IMR-90 (cell line): ENCODE measurements around the gene ENOX1. TPM values are rescaled to one million over a fixed set of nuclear protein-coding genes. Genes with fewer than 3 reads are reported as not detected.

ENCODE experiments used
- ATAC-seq: fragments of 200-7000 bp; cut with Tn5 transposase; 2 replicates; pipeline ENCODE4 v1.9.1; 2020; ENCODE audit warnings: low read depth, mild to moderate bottlenecking, moderate library complexity
- BruUV-seq: library from RNA; stranded (reverse); fragments of 400-500 nt; replicated peaks from 2 replicates; lab custom pipeline; 2021; lab: Mats Ljungman, UMichigan
- CTCF ChIA-PET: fragments of 300-600 bp; formaldehyde crosslinking; extraction: SDS; loops from one replicate; lab custom pipeline; 2021; ENCODE audit warnings: antibody characterized with exemption; lab: Yijun Ruan, JAX
- POLR2A ChIA-PET: fragments of 300-600 bp; sonication (Branson Sonifier 250); formaldehyde crosslinking; loops from one replicate; lab custom pipeline; 2022; ENCODE audit warnings: antibody characterized with exemption; ENCODE audit not compliant: unreplicated experiment; lab: Charles Lee
- DNase-seq: peaks from one replicate; pipeline ENCODE4 v3.0.0; 2013
- H2AFZ ChIP-seq: replicated peaks from 2 replicates; pipeline ENCODE3; 2013; ENCODE audit warnings: low read length, mild to moderate bottlenecking; ENCODE audit not compliant: poor library complexity
- H2AK5ac ChIP-seq: 2 replicates; pipeline ENCODE4 v1.6.1; 2013; ENCODE audit warnings: low read depth, low read length, inconsistent platforms
- H2AK9ac ChIP-seq: replicated peaks from 2 replicates; pipeline ENCODE3; 2013; ENCODE audit warnings: mild to moderate bottlenecking, low read depth, low read length, moderate library complexity; ENCODE audit not compliant: poor library complexity
- H2BK120ac ChIP-seq: 2 replicates; pipeline ENCODE4 v1.6.1; 2013; ENCODE audit warnings: low read depth, low read length, inconsistent platforms
- H2BK15ac ChIP-seq: 3 replicates; pipeline ENCODE4 v1.6.1; 2013; ENCODE audit warnings: low read depth, low read length, inconsistent platforms
- H2BK20ac ChIP-seq: 2 replicates; pipeline ENCODE4 v1.6.1; 2013; ENCODE audit warnings: low read depth, mild to moderate bottlenecking, inconsistent platforms, low read length, moderate library complexity
- H2BK5ac ChIP-seq: 2 replicates; pipeline ENCODE4 v1.6.1; 2013; ENCODE audit warnings: mild to moderate bottlenecking, low read depth, low read length, inconsistent platforms; ENCODE audit not compliant: poor library complexity, severe bottlenecking
- H3K14ac ChIP-seq: replicated peaks from 2 replicates; pipeline ENCODE4 v1.6.1; 2013; ENCODE audit warnings: low read depth, low read length, inconsistent platforms
- H3K18ac ChIP-seq: 2 replicates; pipeline ENCODE4 v1.6.1; 2013; ENCODE audit warnings: low read depth, low read length, control low read depth
- H3K23ac ChIP-seq: 2 replicates; pipeline ENCODE4 v1.6.1; 2013; ENCODE audit warnings: low read depth, low read length, inconsistent platforms
- H3K27ac ChIP-seq: 2 replicates; pipeline ENCODE4 v1.5.1; 2013; ENCODE audit warnings: mild to moderate bottlenecking, control low read depth, low read length; ENCODE audit not compliant: insufficient read depth
- H3K27me3 ChIP-seq: 2 replicates; pipeline ENCODE4 v1.6.1; 2013; ENCODE audit warnings: low read length; ENCODE audit not compliant: control insufficient read depth, insufficient read depth
- H3K36me3 ChIP-seq: 2 replicates; pipeline ENCODE4 v1.6.1; 2013; ENCODE audit warnings: low read length, mixed read lengths; ENCODE audit not compliant: control insufficient read depth, insufficient read depth
- H3K4ac ChIP-seq: 2 replicates; pipeline ENCODE4 v1.6.1; 2013; ENCODE audit warnings: low read depth, low read length, inconsistent platforms
- H3K4me1 ChIP-seq: 2 replicates; pipeline ENCODE4 v1.6.1; 2013; ENCODE audit warnings: low read length, mixed read lengths; ENCODE audit not compliant: control insufficient read depth, insufficient read depth
- H3K4me2 ChIP-seq: 2 replicates; pipeline ENCODE4 v1.6.1; 2013; ENCODE audit warnings: low read depth, mild to moderate bottlenecking, control low read depth, low read length, moderate library complexity
- H3K4me3 ChIP-seq: 2 replicates; pipeline ENCODE4 v1.5.1; 2013; ENCODE audit warnings: low read depth, mild to moderate bottlenecking, control low read depth, low read length, moderate library complexity; ENCODE audit not compliant: insufficient read depth
- H3K56ac ChIP-seq: 2 replicates; pipeline ENCODE4 v1.6.1; 2013; ENCODE audit warnings: low read length, inconsistent platforms; ENCODE audit not compliant: insufficient read depth; ENCODE audit errors: extremely low read depth
- H3K79me1 ChIP-seq, 2 experiments: 2 replicates each; pipeline ENCODE4 v1.6.1; 2013; ENCODE audit warnings: low read length in 2 of 2, inconsistent platforms in 1 of 2, low read depth in 1 of 2
- H3K9ac ChIP-seq: 2 replicates; pipeline ENCODE4 v1.6.1; 2013; ENCODE audit warnings: low read depth, low read length, control low read depth
- H3K9me1 ChIP-seq: 2 replicates; pipeline ENCODE4 v1.6.1; 2013; ENCODE audit warnings: low read length, inconsistent platforms; ENCODE audit not compliant: insufficient read depth
- H3K9me3 ChIP-seq: 2 replicates; pipeline ENCODE4 v1.6.1; 2013; ENCODE audit warnings: low read length; ENCODE audit not compliant: control insufficient read depth, insufficient read depth
- H4K20me1 ChIP-seq: 2 replicates; pipeline ENCODE4 v1.6.1; 2013; ENCODE audit warnings: low read length, inconsistent platforms; ENCODE audit not compliant: insufficient read depth
- H4K5ac ChIP-seq: 2 replicates; pipeline ENCODE4 v1.6.1; 2013; ENCODE audit warnings: mild to moderate bottlenecking, low read depth, low read length, control low read depth
- H4K8ac ChIP-seq, 2 experiments: 2 replicates each; pipeline ENCODE4 v1.6.1; 2013; ENCODE audit warnings: low read depth in 2 of 2, low read length in 2 of 2, control low read depth in 1 of 2, inconsistent platforms in 1 of 2
- H4K91ac ChIP-seq: 2 replicates; pipeline ENCODE4 v1.6.1; 2013; ENCODE audit warnings: low read depth, low read length, inconsistent platforms; ENCODE audit not compliant: insufficient read depth
- CHD1 ChIP-seq: IDR thresholded peaks from 2 replicates; pipeline ENCODE4 v1.6.1; 2012; ENCODE audit warnings: low read depth, low read length, improper control_type of control experiment
- FOS ChIP-seq: fragments of 150-350 bp; IDR thresholded peaks from 2 replicates; pipeline ENCODE4 v1.6.1; 2016; ENCODE audit warnings: low read depth, low read length
- WGBS, 2 experiments: methylation state at CpG; one replicate each; pipeline versions ENCODE4 v1.1.5 to v1.1.7; 2013; ENCODE audit warnings: missing lambda C conversion rate in 2 of 2; ENCODE audit not compliant: insufficient read length in 1 of 2; ENCODE audit errors: extremely low coverage in 2 of 2; 5-methylcytosine and 5-hydroxymethylcytosine counted together
- dilution Hi-C: fragments of 300-500 bp; cut with HindIII; formaldehyde crosslinking; loops from one replicate; pipeline ENCODE4 v1.14.3; 2018; ENCODE audit warnings: low sequenced_read_pairs; ENCODE audit not compliant: unreplicated experiment
- in situ Hi-C: fragments of 300-500 bp; cut with MboI; formaldehyde crosslinking; loops from 3 replicates; pipeline ENCODE4 v1.14.3; 2019; ENCODE audit warnings: low sequenced_read_pairs, inconsistent platforms, mixed read lengths
- intact Hi-C: fragments of 100-400 bp; cut with micrococcal nuclease; formaldehyde crosslinking; loops from 2 replicates; pipeline ENCODE4 v1.10.0; 2022
- polyA plus RNA-seq, 3 experiments: library from polyadenylated mRNA; depleted of rRNA; stranded (reverse); fragments of >200 nt; gene quantifications; 2 replicates each; pipeline ENCODE4 v1.2.3, GENCODE V29; 2012; ENCODE audit warnings: low replicate concordance in 1 of 3
- total RNA-seq: library from RNA; depleted of rRNA; stranded (reverse); fragments of >200 nt; gene quantifications from 2 replicates; pipeline ENCODE4 v1.2.3, GENCODE V29; 2012

Gene ENOX1
- total and polyA plus RNA-seq, 2 of the 4 experiments (the other 2 are of a cell fraction), result 0.99 to 1.3 TPM

GRCh38 chr13:43815204-43815603 is 28.4 kb upstream of the ENOX1 start:
- POLR2A ChIA-PET, result interaction anchor here (0.5 kb wide), 1 partner anchor 1345 kb away, joined by 3 read pairs; no protein-coding TSS in a partner anchor
- H3K56ac ChIP-seq, result peak overlapping the region; percentile 77
- no peak overlapping the region for H3K4me3 ChIP-seq
- peak overlapping the region; percentile 71 for H3K27ac ChIP-seq
- ATAC-seq, result peak; percentile 99
- peaks cover 3% of the 10 kb centered on the region for H3K9me1 ChIP-seq
- H3K9ac ChIP-seq, result peak overlapping the region; percentile 3
- H3K79me1 ChIP-seq, result no peaks in the 10 kb centered on the region
- H3K23ac ChIP-seq, result peak overlapping the region; percentile 82; the same call in 1 of the 2 replicates
- peak overlapping the region; percentile 94 for H2BK20ac ChIP-seq
- intact Hi-C loops, result no loop called here
- peak overlapping the region; percentile 93 for H2BK120ac ChIP-seq
- H3K18ac ChIP-seq, result peak overlapping the region; percentile 87
- H2AK5ac ChIP-seq, result peak overlapping the region; percentile 64; the same call in 1 of the 2 replicates
- no peaks in the 10 kb centered on the region for H3K9me3 ChIP-seq
- H4K91ac ChIP-seq, result peak overlapping the region; percentile 74
- no peaks in the 10 kb centered on the region for H3K27me3 ChIP-seq
- WGBS, 2 experiments, result no CpG with 5 or more reads among the region's 2 CpGs
- H3K14ac ChIP-seq, result peak overlapping the region; percentile 83
- dilution Hi-C loops, result no loop called here
- peak overlapping the region; percentile 75 for H2AFZ ChIP-seq
- H3K4ac ChIP-seq, result peak overlapping the region; percentile 61
- H3K4me2 ChIP-seq, result peak overlapping the region; percentile 65
- TF ChIP-seq FOS, result peak; percentile 50; the same call in 1 of the 2 replicates
- no peak for TF ChIP-seq CHD1
- no peaks in the 10 kb centered on the region for H3K36me3 ChIP-seq
- H2BK5ac ChIP-seq, result peak overlapping the region; percentile 86
- CTCF ChIA-PET, result interaction anchor here (0.6 to 1.2 kb wide), 2 partner anchors 63 to 628 kb away, joined by 3 read pairs; no protein-coding TSS in a partner anchor
- H2BK15ac ChIP-seq, result peak overlapping the region; percentile 65; the same call in 1 of the 3 replicates
- in situ Hi-C loops, result no loop called here
- no peak overlapping the region for H2AK9ac ChIP-seq
- peak overlapping the region; percentile 77 for H4K5ac ChIP-seq
- H4K20me1 ChIP-seq, result no peaks in the 10 kb centered on the region
- peak; percentile 88 for DNase-seq
- H3K4me1 ChIP-seq, result peaks cover 13% of the 10 kb centered on the region
- H4K8ac ChIP-seq, result peak overlapping the region; percentile 42 to 65
- no TSS peak for BruUV-seq
